ENCODE measurements around the gene LPIN1. TPM values are rescaled to one million over a fixed set of nuclear protein-coding genes. Genes with fewer than 3 reads are reported as not detected.

Gene LPIN1
- total and polyA plus RNA-seq, 2 experiments from 2014 or later = 34.5 to 35.3 TPM

- 54% methylated on average over 5 of the region's 5 CpGs for WGBS (ENCODE audit: low lambda C conversion rate, missing lambda C conversion rate)
- H2AFZ ChIP-seq = no peak overlapping the region
- no peak overlapping the region for H3K4me2 ChIP-seq
- no peaks in the 10 kb centered on the region for H3K36me3 ChIP-seq (replicated peaks; ENCODE audit: insufficient read depth, low read depth)
- DNase-seq (ENCODE audit: low spot score) = no peak
- TF ChIP-seq EZH2 (IDR thresholded peaks at IDR 0.05; ENCODE audit: borderline replicate concordance) = no peak
- TF ChIP-seq CTCF (IDR thresholded peaks at IDR 0.05; ENCODE audit: poor library complexity) = no peak
- TF ChIP-seq EZH2phosphoT487 (IDR thresholded peaks at IDR 0.05; ENCODE audit: low read depth, severe bottlenecking, unreplicated experiment) = no peak
- H3K9me3 ChIP-seq (ENCODE audit: low read depth) = no peaks in the 10 kb centered on the region
- no peak overlapping the region for H3K4me3 ChIP-seq
- H3K27ac ChIP-seq = no peak overlapping the region
- no peaks in the 10 kb centered on the region for H3K9me2 ChIP-seq (replicated peaks; ENCODE audit: insufficient read depth)
- H3K4me1 ChIP-seq (ENCODE audit: insufficient read depth) = peaks cover 28% of the 10 kb centered on the region
- H3K27me3 ChIP-seq = no peaks in the 10 kb centered on the region
- peaks cover 68% of the 10 kb centered on the region for H4K20me1 ChIP-seq (ENCODE audit: insufficient read depth, poor library complexity, severe bottlenecking)
- H3K79me2 ChIP-seq = peaks cover 87% of the 10 kb centered on the region
Observed at GRCh38 chr2:11750422-11750821, 4.0 kb downstream of the LPIN1 start.

GRCh38 chr2:11750917-11751316, 4.5 kb downstream of the LPIN1 start:
- Histone ChIP-seq H3K4me2 (no peak overlapping the region), H3K36me3 (replicated peaks; ENCODE audit: insufficient read depth, low read depth) (no peaks in the 10 kb centered on the region), H4K20me1 (ENCODE audit: insufficient read depth, poor library complexity, severe bottlenecking) (peaks cover 70% of the 10 kb centered on the region), H3K9me2 (replicated peaks; ENCODE audit: insufficient read depth) (no peaks in the 10 kb centered on the region), H3K9me3 (ENCODE audit: low read depth) (no peaks in the 10 kb centered on the region), H2AFZ (no peak overlapping the region), H3K4me1 (ENCODE audit: insufficient read depth) (peaks cover 26% of the 10 kb centered on the region), H3K27me3 (no peaks in the 10 kb centered on the region), H3K79me2 (peaks cover 90% of the 10 kb centered on the region), H3K27ac (no peak overlapping the region), H3K4me3 (no peak overlapping the region)
- 78% methylated on average over 7 of the region's 7 CpGs for WGBS (ENCODE audit: low lambda C conversion rate, missing lambda C conversion rate)
- TF ChIP-seq EZH2phosphoT487 (IDR thresholded peaks at IDR 0.05; ENCODE audit: low read depth, severe bottlenecking, unreplicated experiment) (no peak), CTCF (IDR thresholded peaks at IDR 0.05; ENCODE audit: poor library complexity) (no peak), EZH2 (IDR thresholded peaks at IDR 0.05; ENCODE audit: borderline replicate concordance) (no peak)
- no peak for DNase-seq (ENCODE audit: low spot score)

DNA sequence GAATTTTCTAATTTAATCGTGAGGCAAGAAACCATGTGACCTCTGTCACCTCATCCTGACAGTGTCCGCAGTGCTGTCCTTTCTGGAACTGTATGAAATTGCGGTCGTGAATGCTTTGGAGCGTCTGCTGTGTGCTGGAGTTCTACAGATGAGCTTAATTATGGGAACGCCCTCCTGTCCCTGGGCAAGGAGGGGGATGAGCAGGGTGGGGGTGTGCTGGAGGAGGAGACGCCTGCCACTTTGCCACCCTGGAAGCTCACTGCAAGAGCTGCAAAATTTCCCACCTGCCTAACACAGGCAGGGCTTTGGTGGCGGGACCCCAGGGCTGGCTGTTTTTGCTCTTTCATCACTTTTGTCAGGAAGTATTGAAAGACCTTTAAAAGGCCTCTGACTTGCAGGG, 6.5 kb downstream of the LPIN1 start:
- TF ChIP-seq EZH2 (IDR thresholded peaks at IDR 0.05; ENCODE audit: borderline replicate concordance) (no peak), CTCF (IDR thresholded peaks at IDR 0.05; ENCODE audit: poor library complexity) (no peak), EZH2phosphoT487 (IDR thresholded peaks at IDR 0.05; ENCODE audit: low read depth, severe bottlenecking, unreplicated experiment) (no peak)
- Histone ChIP-seq H3K4me3 (no peak overlapping the region), H3K27me3 (no peaks in the 10 kb centered on the region), H3K27ac (peak overlapping the region; percentile 48), H2AFZ (no peak overlapping the region), H3K36me3 (replicated peaks; ENCODE audit: insufficient read depth, low read depth) (no peaks in the 10 kb centered on the region), H3K9me3 (ENCODE audit: low read depth) (no peaks in the 10 kb centered on the region), H3K4me2 (no peak overlapping the region), H4K20me1 (ENCODE audit: insufficient read depth, poor library complexity, severe bottlenecking) (peaks cover 74% of the 10 kb centered on the region), H3K79me2 (peaks cover 94% of the 10 kb centered on the region), H3K4me1 (ENCODE audit: insufficient read depth) (peaks cover 17% of the 10 kb centered on the region), H3K9me2 (replicated peaks; ENCODE audit: insufficient read depth) (no peaks in the 10 kb centered on the region)
- WGBS (ENCODE audit: low lambda C conversion rate, missing lambda C conversion rate) = 71% methylated on average over 7 of the region's 8 CpGs
- DNase-seq (ENCODE audit: low spot score) = no peak

- no peak for DNase-seq (ENCODE audit: low spot score)
Observed at GRCh38 chr2:11753452-11753885, 7.0 kb downstream of the LPIN1 start.

More at GRCh38 chr2:11753452-11753885, 7.0 kb downstream of the LPIN1 start:
- 52% methylated on average over 5 of the region's 5 CpGs for WGBS (ENCODE audit: low lambda C conversion rate, missing lambda C conversion rate)
- Histone ChIP-seq H3K4me2 (peak overlapping the region; percentile 50), H3K79me2 (peaks cover 94% of the 10 kb centered on the region), H3K27me3 (no peaks in the 10 kb centered on the region), H3K4me3 (no peak overlapping the region), H3K9me2 (replicated peaks; ENCODE audit: insufficient read depth) (no peaks in the 10 kb centered on the region), H3K27ac (peak overlapping the region; percentile 48), H2AFZ (no peak overlapping the region), H4K20me1 (ENCODE audit: insufficient read depth, poor library complexity, severe bottlenecking) (peaks cover 73% of the 10 kb centered on the region), H3K4me1 (ENCODE audit: insufficient read depth) (peaks cover 14% of the 10 kb centered on the region), H3K36me3 (replicated peaks; ENCODE audit: insufficient read depth, low read depth) (no peaks in the 10 kb centered on the region), H3K9me3 (ENCODE audit: low read depth) (no peaks in the 10 kb centered on the region)
- TF ChIP-seq CTCF (IDR thresholded peaks at IDR 0.05; ENCODE audit: poor library complexity) (no peak), EZH2phosphoT487 (IDR thresholded peaks at IDR 0.05; ENCODE audit: low read depth, severe bottlenecking, unreplicated experiment) (no peak), EZH2 (IDR thresholded peaks at IDR 0.05; ENCODE audit: borderline replicate concordance) (no peak)
